Astrocyte (in vitro differentiated cells and primary cell): ENCODE measurements around the gene FYN. TPM values are rescaled to one million over a fixed set of nuclear protein-coding genes. Genes with fewer than 3 reads are reported as not detected.

Experiments used
- DNase-seq: peaks from one replicate; pipeline ENCODE4 v3.0.0-alpha.2; 2010; ENCODE audit warnings: low read depth
- FAIRE-seq: peaks from 2 replicates; lab custom pipeline; 2011; peaks lifted over from hg19 to GRCh38; lab: Jason Lieb, UNC
- H2AFZ ChIP-seq: 2 replicates; pipeline ENCODE4 v1.6.0; 2012; ENCODE audit warnings: low read depth, low read length, inconsistent platforms
- H3K27ac ChIP-seq: 2 replicates; pipeline ENCODE4 v1.5.1; 2011; ENCODE audit warnings: low read depth, low read length, inconsistent platforms
- H3K27me3 ChIP-seq: 2 replicates; pipeline ENCODE4 v1.6.0; 2011; ENCODE audit warnings: low read length, inconsistent platforms; ENCODE audit not compliant: insufficient read depth
- H3K36me3 ChIP-seq: 2 replicates; pipeline ENCODE4 v1.5.1; 2011; ENCODE audit warnings: low read length, inconsistent platforms; ENCODE audit not compliant: insufficient read depth
- H3K4me1 ChIP-seq: 2 replicates; pipeline ENCODE4 v1.5.1; 2011; ENCODE audit warnings: low read length, inconsistent platforms; ENCODE audit not compliant: insufficient read depth
- H3K4me2 ChIP-seq: 2 replicates; pipeline ENCODE4 v1.6.0; 2012; ENCODE audit warnings: low read length, inconsistent platforms
- H3K4me3 ChIP-seq: 2 replicates; pipeline ENCODE4 v1.5.1; 2011; ENCODE audit warnings: low read depth, mild to moderate bottlenecking, low read length, inconsistent platforms; ENCODE audit not compliant: insufficient read depth
- H3K79me2 ChIP-seq: 2 replicates; pipeline ENCODE4 v1.6.0; 2012; ENCODE audit warnings: mild to moderate bottlenecking, low read length, inconsistent platforms; ENCODE audit not compliant: insufficient read depth
- H3K9ac ChIP-seq: 2 replicates; pipeline ENCODE4 v1.6.0; 2012; ENCODE audit warnings: mild to moderate bottlenecking, low read length, inconsistent platforms
- H3K9me3 ChIP-seq: 2 replicates; pipeline ENCODE4 v1.5.1; 2012; ENCODE audit warnings: low read depth, mild to moderate bottlenecking, low read length, inconsistent platforms; ENCODE audit not compliant: insufficient read depth
- H4K20me1 ChIP-seq: 2 replicates; pipeline ENCODE4 v1.6.0; 2012; ENCODE audit warnings: low read length, inconsistent platforms; ENCODE audit not compliant: insufficient read depth
- H3K27ac Mint-ChIP-seq: one replicate; pipeline ENCODE4 v1.8.0; 2021; ENCODE audit warnings: mild to moderate bottlenecking, mixed read lengths; ENCODE audit not compliant: unreplicated experiment
- H3K27me3 Mint-ChIP-seq: one replicate; pipeline ENCODE4 v1.8.0; 2021; ENCODE audit warnings: low read depth, mixed read lengths; ENCODE audit not compliant: unreplicated experiment
- H3K36me3 Mint-ChIP-seq: one replicate; pipeline ENCODE4 v1.8.0; 2021; ENCODE audit warnings: low read depth, mixed read lengths; ENCODE audit not compliant: unreplicated experiment
- H3K4me1 Mint-ChIP-seq: one replicate; pipeline ENCODE4 v1.8.0; 2021; ENCODE audit warnings: low read depth, mixed read lengths; ENCODE audit not compliant: unreplicated experiment
- H3K4me3 Mint-ChIP-seq: one replicate; pipeline ENCODE4 v1.8.0; 2021; ENCODE audit warnings: mild to moderate bottlenecking, moderate library complexity, mixed read lengths; ENCODE audit not compliant: unreplicated experiment
- H3K9me3 Mint-ChIP-seq: one replicate; pipeline ENCODE4 v1.8.0; 2021; ENCODE audit warnings: mild to moderate bottlenecking, mixed read lengths; ENCODE audit not compliant: unreplicated experiment
- EZH2 ChIP-seq: IDR thresholded peaks from 2 replicates; pipeline ENCODE4 v1.6.1; 2012; ENCODE audit warnings: mild to moderate bottlenecking, low read length, inconsistent platforms; ENCODE audit not compliant: insufficient read depth
- total RNA-seq: library from RNA; stranded (reverse); gene quantifications from 2 replicates; pipeline ENCODE4 v1.2.1, GENCODE V29; 2021
- TF ChIP-seq, protein P1 (sequence below): IDR thresholded peaks from 2 replicates; pipeline ENCODE4 v1.5.1; 2011; ENCODE audit warnings: low read depth, mild to moderate bottlenecking, inconsistent platforms, low read length, moderate library complexity; ENCODE audit not compliant: insufficient read depth

The FYN gene
- total RNA-seq, 1 donor from 2014 or later = 167 TPM

DNA sequence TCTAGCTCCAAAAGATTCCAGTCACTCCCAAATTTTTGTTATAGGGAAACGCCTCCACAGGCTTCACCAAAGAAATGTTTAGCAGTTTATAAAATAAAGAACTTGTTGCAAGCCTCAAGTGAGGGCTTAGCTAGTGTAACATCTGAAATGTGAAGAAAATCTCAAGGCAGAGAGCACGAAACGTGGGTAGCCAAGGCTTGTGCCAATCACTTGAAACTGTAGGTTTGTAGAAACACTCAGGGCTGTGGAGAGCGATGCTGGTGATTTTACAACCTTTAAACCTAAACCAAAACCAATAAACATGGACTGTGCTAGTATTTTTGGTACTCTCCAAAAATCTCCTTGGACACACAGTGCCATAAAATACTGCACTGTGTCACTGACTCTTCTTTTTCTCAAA is 159.4 kb downstream of the FYN start:
- DNase-seq (no peak), FAIRE-seq (no peak)
- Histone ChIP-seq H3K4me3 (no peak overlapping the region), H3K9me3 (no peaks in the 10 kb centered on the region), H3K36me3 (peaks cover 9% of the 10 kb centered on the region), H3K4me2 (no peak overlapping the region), H4K20me1 (no peaks in the 10 kb centered on the region), H3K9ac (no peak overlapping the region), H3K4me1 (peaks cover 21% of the 10 kb centered on the region), H3K27ac (no peak overlapping the region), H3K27me3 (no peaks in the 10 kb centered on the region), H2AFZ (no peak overlapping the region), H3K79me2 (no peaks in the 10 kb centered on the region)
- H3K36me3 Mint-ChIP-seq = peaks cover 17% of the 10 kb centered on the region
- no peak overlapping the region for H3K27ac Mint-ChIP-seq
- no peaks in the 10 kb centered on the region for H3K27me3 Mint-ChIP-seq
- no peak overlapping the region for H3K4me3 Mint-ChIP-seq
- H3K9me3 Mint-ChIP-seq = no peaks in the 10 kb centered on the region
- TF ChIP-seq, protein P1, sequence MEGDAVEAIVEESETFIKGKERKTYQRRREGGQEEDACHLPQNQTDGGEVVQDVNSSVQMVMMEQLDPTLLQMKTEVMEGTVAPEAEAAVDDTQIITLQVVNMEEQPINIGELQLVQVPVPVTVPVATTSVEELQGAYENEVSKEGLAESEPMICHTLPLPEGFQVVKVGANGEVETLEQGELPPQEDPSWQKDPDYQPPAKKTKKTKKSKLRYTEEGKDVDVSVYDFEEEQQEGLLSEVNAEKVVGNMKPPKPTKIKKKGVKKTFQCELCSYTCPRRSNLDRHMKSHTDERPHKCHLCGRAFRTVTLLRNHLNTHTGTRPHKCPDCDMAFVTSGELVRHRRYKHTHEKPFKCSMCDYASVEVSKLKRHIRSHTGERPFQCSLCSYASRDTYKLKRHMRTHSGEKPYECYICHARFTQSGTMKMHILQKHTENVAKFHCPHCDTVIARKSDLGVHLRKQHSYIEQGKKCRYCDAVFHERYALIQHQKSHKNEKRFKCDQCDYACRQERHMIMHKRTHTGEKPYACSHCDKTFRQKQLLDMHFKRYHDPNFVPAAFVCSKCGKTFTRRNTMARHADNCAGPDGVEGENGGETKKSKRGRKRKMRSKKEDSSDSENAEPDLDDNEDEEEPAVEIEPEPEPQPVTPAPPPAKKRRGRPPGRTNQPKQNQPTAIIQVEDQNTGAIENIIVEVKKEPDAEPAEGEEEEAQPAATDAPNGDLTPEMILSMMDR = no peak
- TF ChIP-seq EZH2 = no peak
- peaks cover 24% of the 10 kb centered on the region for H3K4me1 Mint-ChIP-seq

DNA sequence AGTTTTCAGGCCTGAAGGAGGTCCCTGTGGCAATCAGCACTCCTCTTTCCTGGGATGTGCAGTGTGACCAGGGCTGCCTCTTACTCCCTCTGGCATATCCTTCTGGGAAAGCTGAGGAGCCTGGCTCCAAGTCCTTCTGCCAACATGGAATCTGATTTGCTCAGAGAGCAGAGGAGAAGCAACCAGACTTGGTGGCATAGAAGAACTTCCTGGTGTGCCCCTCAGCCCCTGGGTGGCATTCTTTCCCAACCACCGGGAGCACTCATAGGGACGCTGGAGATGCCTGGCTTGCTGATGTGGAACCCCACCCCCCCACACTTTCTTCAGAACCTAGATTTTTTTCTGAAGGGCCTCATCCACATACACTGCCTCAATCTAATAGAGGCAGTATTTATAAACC is 160.0 kb downstream of the FYN start:
- H3K4me3 ChIP-seq = no peak overlapping the region
- no peaks in the 10 kb centered on the region for H3K9me3 ChIP-seq
- Mint-ChIP-seq H3K27ac (no peak overlapping the region), H3K27me3 (no peaks in the 10 kb centered on the region), H3K9me3 (no peaks in the 10 kb centered on the region), H3K4me3 (no peak overlapping the region), H3K4me1 (peaks cover 24% of the 10 kb centered on the region), H3K36me3 (peaks cover 16% of the 10 kb centered on the region)
- FAIRE-seq = no peak
- no peaks in the 10 kb centered on the region for H3K27me3 ChIP-seq
- no peak overlapping the region for H3K4me2 ChIP-seq
- no peak overlapping the region for H2AFZ ChIP-seq
- no peaks in the 10 kb centered on the region for H3K79me2 ChIP-seq
- peaks cover 8% of the 10 kb centered on the region for H3K36me3 ChIP-seq
- H4K20me1 ChIP-seq = no peaks in the 10 kb centered on the region
- H3K9ac ChIP-seq = no peak overlapping the region
- TF ChIP-seq, protein P1 = no peak
- TF ChIP-seq EZH2 = no peak
- peak overlapping the region; percentile 63 for H3K27ac ChIP-seq
- DNase-seq = no peak
- peaks cover 21% of the 10 kb centered on the region for H3K4me1 ChIP-seq

DNA sequence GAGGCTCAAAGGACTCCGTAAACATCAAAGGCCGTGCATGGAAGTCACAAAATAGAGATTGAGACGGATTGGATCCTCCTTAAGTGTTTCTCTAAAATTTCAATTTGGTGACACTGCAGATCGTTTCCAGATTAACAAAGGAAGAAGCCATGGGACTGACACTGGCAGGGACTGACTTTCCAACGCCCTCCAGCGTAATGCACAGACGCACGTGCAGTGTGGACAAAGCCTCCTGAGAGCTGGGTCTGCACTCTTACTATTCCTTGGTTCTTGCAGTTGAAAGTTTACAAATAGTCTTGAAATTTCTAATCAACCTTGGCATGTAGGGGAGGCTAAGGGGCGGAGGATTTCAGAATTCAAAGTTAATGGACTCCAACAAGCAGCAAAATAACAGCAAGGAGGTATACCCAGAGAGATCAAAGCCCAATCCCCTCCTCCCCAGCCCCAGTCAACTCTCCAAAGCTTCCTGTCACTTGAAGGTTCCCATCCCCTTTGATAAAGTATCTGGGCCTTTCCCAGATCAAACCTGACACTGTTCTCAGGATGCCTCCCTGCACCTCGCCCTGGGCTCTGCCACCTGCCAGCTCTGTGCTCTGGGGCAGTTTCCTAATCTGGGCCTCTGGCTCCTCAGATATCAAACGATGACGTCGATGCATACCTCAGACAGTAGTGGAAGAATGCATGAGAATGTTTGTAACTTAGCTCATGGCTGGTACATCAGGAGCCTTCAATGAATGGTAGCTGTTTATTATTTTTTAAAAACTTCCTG is 161.1 kb downstream of the FYN start:
- H2AFZ ChIP-seq = no peak overlapping the region
- no peaks in the 10 kb centered on the region for H4K20me1 ChIP-seq
- Mint-ChIP-seq H3K4me1 (peaks cover 24% of the 10 kb centered on the region), H3K27ac (no peak overlapping the region), H3K4me3 (peak overlapping the region; percentile 48), H3K36me3 (peaks cover 13% of the 10 kb centered on the region), H3K27me3 (no peaks in the 10 kb centered on the region), H3K9me3 (no peaks in the 10 kb centered on the region)
- peak overlapping the region; percentile 63 for H3K27ac ChIP-seq
- H3K4me1 ChIP-seq = peaks cover 21% of the 10 kb centered on the region
- peaks cover 5% of the 10 kb centered on the region for H3K36me3 ChIP-seq
- no peak overlapping the region for H3K4me2 ChIP-seq
- H3K79me2 ChIP-seq = no peaks in the 10 kb centered on the region
- no peaks in the 10 kb centered on the region for H3K9me3 ChIP-seq
- no peaks in the 10 kb centered on the region for H3K27me3 ChIP-seq
- H3K9ac ChIP-seq = peak overlapping the region; percentile 41
- peak; percentile 88 for DNase-seq
- no peak overlapping the region for H3K4me3 ChIP-seq
- FAIRE-seq = no peak
- TF ChIP-seq, protein P1 = no peak
- no peak for TF ChIP-seq EZH2
